HepG2 (cell line): ENCODE results near the gene MYO5A. TPM values are rescaled to one million over a fixed set of nuclear protein-coding genes. Genes with fewer than 3 reads are reported as not detected.

ENCODE experiments used
- AGO2 ChIP-seq: fragments of 200-400 bp; formaldehyde crosslinking; optimal IDR thresholded peaks from 2 replicates; pipeline ENCODE3; 2017; ENCODE audit warnings: mild to moderate bottlenecking, low read depth, low read length, moderate library complexity
- DR1 ChIP-seq: sonication (generic); formaldehyde crosslinking; IDR thresholded peaks from 2 replicates; pipeline ENCODE4 v1.8.0; 2021; ENCODE audit warnings: mild to moderate bottlenecking, missing genetic modification reagents, inconsistent platforms
- GFI1 ChIP-seq: sonication (generic); formaldehyde crosslinking; IDR thresholded peaks from 2 replicates; pipeline ENCODE4 v1.5.0; 2020; ENCODE audit warnings: missing genetic modification reagents, mild to moderate bottlenecking, borderline replicate concordance
- HNRNPL ChIP-seq: fragments of 200-400 bp; formaldehyde crosslinking; IDR thresholded peaks from 2 replicates; pipeline ENCODE4 v1.6.1; 2017; ENCODE audit warnings: mild to moderate bottlenecking, low read depth, low read length
- KDM2A ChIP-seq: sonication (generic); formaldehyde crosslinking; IDR thresholded peaks from 2 replicates; pipeline ENCODE4 v1.4.0; 2020; ENCODE audit warnings: low read depth, missing genetic modification reagents, borderline replicate concordance
- MBD4 ChIP-seq: IDR thresholded peaks from 2 replicates; pipeline ENCODE4 v1.6.1; 2012; ENCODE audit warnings: low read length, inconsistent platforms, borderline replicate concordance
- MYC ChIP-seq: sonication (generic); formaldehyde crosslinking; IDR thresholded peaks from 2 replicates; pipeline ENCODE4 v1.9.0; 2021; ENCODE audit warnings: missing genetic modification reagents, borderline replicate concordance
- PHF8 ChIP-seq: sonication (generic); formaldehyde crosslinking; IDR thresholded peaks from 2 replicates; pipeline ENCODE4 v1.5.0; 2020; ENCODE audit warnings: missing genetic modification reagents
- RBFOX2 ChIP-seq: fragments of 200-400 bp; formaldehyde crosslinking; IDR thresholded peaks from 2 replicates; pipeline ENCODE4 v1.6.1; 2017; ENCODE audit warnings: low read depth, mild to moderate bottlenecking, low read length
- RXRA ChIP-seq: sonication (generic); formaldehyde crosslinking; IDR thresholded peaks from 2 replicates; pipeline ENCODE4 v1.5.1; 2020; ENCODE audit warnings: missing genetic modification reagents
- TFDP1 ChIP-seq: IDR thresholded peaks from 2 replicates; pipeline ENCODE4 v1.6.1; 2016; ENCODE audit warnings: missing compliant biosample characterization, missing genetic modification reagents, borderline replicate concordance
- ZMYM4 ChIP-seq: sonication (generic); formaldehyde crosslinking; IDR thresholded peaks from 2 replicates; pipeline ENCODE4 v1.8.1; 2023; ENCODE audit warnings: mild to moderate bottlenecking, missing genetic modification reagents
- ZNF160 ChIP-seq: sonication (generic); formaldehyde crosslinking; IDR thresholded peaks from 2 replicates; pipeline ENCODE4 v1.8.0; 2022; ENCODE audit warnings: mild to moderate bottlenecking, inconsistent platforms, missing genetic modification reagents
- ZNF235 ChIP-seq: sonication (generic); formaldehyde crosslinking; IDR thresholded peaks from 2 replicates; pipeline ENCODE4 v1.8.1; 2023; ENCODE audit warnings: mild to moderate bottlenecking, missing genetic modification reagents, borderline replicate concordance
- ZNF275 ChIP-seq: sonication (generic); formaldehyde crosslinking; IDR thresholded peaks from 2 replicates; pipeline ENCODE4 v1.8.0; 2022; ENCODE audit warnings: missing genetic modification reagents, mild to moderate bottlenecking, inconsistent platforms, borderline replicate concordance
- ZNF333 ChIP-seq: sonication (generic); formaldehyde crosslinking; IDR thresholded peaks from 2 replicates; pipeline ENCODE4 v1.4.0; 2020; ENCODE audit warnings: mild to moderate bottlenecking, missing genetic modification reagents, borderline replicate concordance
- ZNF558 ChIP-seq: sonication (generic); formaldehyde crosslinking; IDR thresholded peaks from 2 replicates; pipeline ENCODE4 v1.9.0; 2022; ENCODE audit warnings: mild to moderate bottlenecking, missing genetic modification reagents, borderline replicate concordance
- ZNF576 ChIP-seq: sonication (generic); formaldehyde crosslinking; IDR thresholded peaks from 2 replicates; pipeline ENCODE4 v1.4.0; 2020; ENCODE audit warnings: mild to moderate bottlenecking, missing genetic modification reagents
- ZNF713 ChIP-seq: sonication (generic); formaldehyde crosslinking; IDR thresholded peaks from 2 replicates; pipeline ENCODE4 v1.4.0; 2020; ENCODE audit warnings: mild to moderate bottlenecking, missing genetic modification reagents
- ZSCAN31 ChIP-seq: sonication (generic); formaldehyde crosslinking; IDR thresholded peaks from 2 replicates; pipeline ENCODE4 v1.5.0; 2020; ENCODE audit warnings: low read depth, mild to moderate bottlenecking, missing genetic modification reagents
- polyA plus RNA-seq, 8 experiments: library from polyadenylated mRNA; depleted of rRNA in 3 of 8; stranded (reverse) in 7 of 8; unstranded in 1 of 8; fragments of >200 nt; fragmentation: Illumina TruSeq in 4 of 8; extraction: Trizol in 4 of 8; gene quantifications; 2 replicates each; pipeline versions ENCODE4 v1.2.1 to v1.2.3, GENCODE V29; 2011 to 2016; ENCODE audit warnings: low read depth in 4 of 8, missing spikeins in 1 of 8, mixed read lengths in 1 of 8; ENCODE audit not compliant: insufficient read depth in 1 of 8
- total RNA-seq, 5 experiments: library from RNA; depleted of rRNA; stranded (reverse); fragments of >200 nt; fragmentation: Illumina TruSeq; extraction: Trizol; gene quantifications; 2 replicates each; pipeline ENCODE4 v1.2.3, GENCODE V29; 2016; ENCODE audit warnings: low read depth in 1 of 5
- TF ChIP-seq, protein P1 (sequence below): sonication (generic); formaldehyde crosslinking; conservative IDR thresholded peaks from 2 replicates; pipeline ENCODE4 v1.8.0; 2022; ENCODE audit warnings: low read depth, missing genetic modification reagents
- TF ChIP-seq, protein P2 (sequence below): sonication (generic); formaldehyde crosslinking; IDR thresholded peaks from 2 replicates; pipeline ENCODE4 v1.4.0; 2020; ENCODE audit warnings: missing genetic modification reagents
- TF ChIP-seq, protein P3 (sequence below): sonication (generic); formaldehyde crosslinking; IDR thresholded peaks from 2 replicates; pipeline ENCODE4 v1.5.1; 2020; ENCODE audit warnings: mild to moderate bottlenecking, missing genetic modification reagents, borderline replicate concordance

MYO5A gene
- total and polyA plus RNA-seq, 2 of the 13 experiments (the other 11 are each of a cell fraction or from before 2014, with no cell fraction given) = 2.8 to 4.8 TPM

- TF ChIP-seq MYC (CRISPR knock-in tag) (peak; percentile 24; the same call in 1 of the 2 replicates), GFI1 (CRISPR knock-in tag) (0 out of 2 replicates have a peak, but pooled peaks have one; percentile 49), RBFOX2 (peak; percentile 89), ZNF160 (no peak), DR1 (CRISPR knock-in tag) (peak; percentile 76), ZNF275 (CRISPR knock-in tag) (0 out of 2 replicates have a peak, but pooled peaks have one; percentile 78), RXRA (CRISPR knock-in tag) (0 out of 2 replicates have a peak, but pooled peaks have one; percentile 21), ZNF713 (no peak), PHF8 (CRISPR knock-in tag) (peak; percentile 88), ZMYM4 (CRISPR knock-in tag) (peak; percentile 90), MBD4 (no peak), ZNF576 (CRISPR knock-in tag) (peak; percentile 71; the same call in 1 of the 2 replicates), ZNF558 (CRISPR knock-in tag) (peak; percentile 72; the same call in 1 of the 2 replicates), AGO2 (peak; percentile 39), ZNF235 (peak; percentile 88; the same call in 1 of the 2 replicates), ZNF333 (peak; percentile 74; the same call in 1 of the 2 replicates), KDM2A (CRISPR knock-in tag) (peak; percentile 69; the same call in 1 of the 2 replicates), TFDP1 (peak; percentile 86; the same call in 1 of the 2 replicates), ZSCAN31 (CRISPR knock-in tag) (peak; percentile 40; the same call in 1 of the 2 replicates), HNRNPL (peak; percentile 41; the same call in 1 of the 2 replicates)
- TF ChIP-seq, protein P1, sequence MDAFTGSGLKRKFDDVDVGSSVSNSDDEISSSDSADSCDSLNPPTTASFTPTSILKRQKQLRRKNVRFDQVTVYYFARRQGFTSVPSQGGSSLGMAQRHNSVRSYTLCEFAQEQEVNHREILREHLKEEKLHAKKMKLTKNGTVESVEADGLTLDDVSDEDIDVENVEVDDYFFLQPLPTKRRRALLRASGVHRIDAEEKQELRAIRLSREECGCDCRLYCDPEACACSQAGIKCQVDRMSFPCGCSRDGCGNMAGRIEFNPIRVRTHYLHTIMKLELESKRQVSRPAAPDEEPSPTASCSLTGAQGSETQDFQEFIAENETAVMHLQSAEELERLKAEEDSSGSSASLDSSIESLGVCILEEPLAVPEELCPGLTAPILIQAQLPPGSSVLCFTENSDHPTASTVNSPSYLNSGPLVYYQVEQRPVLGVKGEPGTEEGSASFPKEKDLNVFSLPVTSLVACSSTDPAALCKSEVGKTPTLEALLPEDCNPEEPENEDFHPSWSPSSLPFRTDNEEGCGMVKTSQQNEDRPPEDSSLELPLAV = no peak
- TF ChIP-seq, protein P2, sequence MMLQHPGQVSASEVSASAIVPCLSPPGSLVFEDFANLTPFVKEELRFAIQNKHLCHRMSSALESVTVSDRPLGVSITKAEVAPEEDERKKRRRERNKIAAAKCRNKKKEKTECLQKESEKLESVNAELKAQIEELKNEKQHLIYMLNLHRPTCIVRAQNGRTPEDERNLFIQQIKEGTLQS (CRISPR knock-in tag) = 0 out of 2 replicates have a peak, but pooled peaks have one; percentile 45
- TF ChIP-seq, protein P3, sequence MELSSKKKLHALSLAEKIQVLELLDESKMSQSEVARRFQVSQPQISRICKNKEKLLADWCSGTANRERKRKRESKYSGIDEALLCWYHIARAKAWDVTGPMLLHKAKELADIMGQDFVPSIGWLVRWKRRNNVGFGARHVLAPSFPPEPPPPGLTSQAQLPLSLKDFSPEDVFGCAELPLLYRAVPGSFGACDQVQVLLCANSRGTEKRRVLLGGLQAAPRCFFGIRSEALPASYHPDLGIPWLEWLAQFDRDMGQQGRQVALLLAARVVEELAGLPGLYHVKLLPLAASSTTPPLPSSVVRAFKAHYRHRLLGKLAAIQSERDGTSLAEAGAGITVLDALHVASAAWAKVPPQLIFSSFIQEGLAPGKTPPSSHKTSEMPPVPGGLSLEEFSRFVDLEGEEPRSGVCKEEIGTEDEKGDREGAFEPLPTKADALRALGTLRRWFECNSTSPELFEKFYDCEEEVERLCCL (CRISPR knock-in tag) = no peak
Measured at GRCh38 chr15:52295421-52296001, 233.2 kb downstream of the MYO5A start, which contains the start of gene MYO5C (continued).
